ENCODE measurements around the gene ANO1. TPM values are rescaled to one million over a fixed set of nuclear protein-coding genes. Genes with fewer than 3 reads are reported as not detected.

ANO1 gene
- total RNA-seq, 3 donors from 2014 or later, result 0.14 to 0.20 (median 0.16) TPM

DNA sequence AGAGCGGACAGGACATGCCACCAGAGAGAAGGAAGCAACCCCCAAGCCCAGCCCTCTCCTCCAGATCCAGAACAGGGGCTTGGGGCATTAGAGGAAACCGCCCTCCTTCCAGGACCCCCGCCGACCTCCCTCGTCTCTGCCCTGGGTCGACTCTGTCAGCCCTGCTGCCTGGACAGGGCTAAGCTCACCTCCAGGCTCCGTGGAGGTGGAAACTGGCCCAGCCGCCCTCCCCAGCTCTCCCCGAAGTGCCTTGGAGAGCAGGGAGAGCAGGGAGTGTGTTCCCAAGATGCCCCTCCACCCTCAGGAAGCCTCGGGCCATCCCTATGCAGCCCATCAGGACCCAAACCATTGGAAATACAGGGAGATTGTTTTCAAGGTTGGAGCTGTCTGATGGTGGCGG is 26.8 kb downstream of the ANO1 start:
- no peak for ATAC-seq
- Mint-ChIP-seq H3K4me1 (ENCODE audit: low read depth) (no peaks in the 10 kb centered on the region), H3K27me3 (ENCODE audit: low read depth) (peaks cover 6% of the 10 kb centered on the region), H3K9me3 (no peaks in the 10 kb centered on the region), H3K36me3 (ENCODE audit: insufficient read depth) (no peaks in the 10 kb centered on the region), H3K4me3 (no peak overlapping the region)
- no peak for DNase-seq

DNA sequence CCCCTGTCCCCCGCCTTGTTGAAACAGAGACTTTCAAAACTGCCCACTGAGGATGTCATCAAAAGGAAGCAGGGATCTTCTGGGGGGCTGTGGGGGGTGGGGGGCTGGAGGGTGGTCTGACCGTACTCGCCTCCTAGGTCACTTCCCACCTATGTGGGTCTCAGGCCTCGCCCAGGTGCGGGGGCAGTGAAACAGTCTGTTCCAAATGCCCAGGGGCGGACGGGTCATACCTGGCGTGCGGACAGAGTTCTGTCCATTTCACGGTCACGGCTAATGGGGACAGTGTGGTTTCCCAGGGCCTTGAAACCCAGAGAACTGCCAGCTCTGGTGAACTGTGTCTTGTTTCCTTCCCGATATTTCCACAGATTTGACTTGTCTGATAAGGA is 27.2 kb downstream of the ANO1 start:
- no peaks in the 10 kb centered on the region for H3K36me3 Mint-ChIP-seq (ENCODE audit: insufficient read depth)
- H3K4me1 Mint-ChIP-seq (ENCODE audit: low read depth), result no peaks in the 10 kb centered on the region
- H3K9me3 Mint-ChIP-seq, result no peaks in the 10 kb centered on the region
- ATAC-seq (no peak), DNase-seq (no peak)
- peaks cover 6% of the 10 kb centered on the region for H3K27me3 Mint-ChIP-seq (ENCODE audit: low read depth)
- no peak overlapping the region for H3K4me3 Mint-ChIP-seq

GRCh38 chr11:70105755-70106571 is 27.8 kb downstream of the ANO1 start:
- Mint-ChIP-seq H3K4me3 (no peak overlapping the region), H3K9me3 (no peaks in the 10 kb centered on the region), H3K4me1 (ENCODE audit: low read depth) (no peaks in the 10 kb centered on the region), H3K36me3 (ENCODE audit: insufficient read depth) (no peaks in the 10 kb centered on the region), H3K27me3 (ENCODE audit: low read depth) (peaks cover 6% of the 10 kb centered on the region)
- ATAC-seq (no peak), DNase-seq (no peak)

GRCh38 chr11:70106757-70107156 is 28.6 kb downstream of the ANO1 start:
- Mint-ChIP-seq H3K9me3 (no peaks in the 10 kb centered on the region), H3K4me3 (no peak overlapping the region), H3K27me3 (ENCODE audit: low read depth) (peaks cover 6% of the 10 kb centered on the region), H3K4me1 (ENCODE audit: low read depth) (no peaks in the 10 kb centered on the region), H3K36me3 (ENCODE audit: insufficient read depth) (no peaks in the 10 kb centered on the region)
- ATAC-seq (no peak), DNase-seq (no peak)

DNA sequence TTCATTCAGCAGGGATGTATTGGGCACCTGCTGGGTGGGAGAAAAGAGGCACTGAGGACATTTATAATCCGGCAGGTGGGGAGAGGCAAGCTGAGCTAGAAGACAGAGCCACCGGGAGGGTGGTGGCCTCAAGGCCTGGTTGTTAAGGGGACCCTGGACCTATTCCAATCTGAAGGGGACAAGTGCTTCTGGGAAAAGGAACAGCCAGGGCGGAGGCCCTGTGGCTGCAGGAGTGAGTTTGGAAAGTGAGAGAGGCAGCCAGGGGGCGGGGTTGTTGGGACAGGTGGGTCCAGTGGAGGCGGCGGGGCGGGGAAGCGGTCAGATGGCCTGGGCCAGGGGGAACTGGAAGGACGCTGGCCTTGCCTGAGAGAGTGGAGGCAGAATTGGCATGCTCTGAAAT is 29.1 kb downstream of the ANO1 start:
- Mint-ChIP-seq H3K27me3 (ENCODE audit: low read depth) (peaks cover 6% of the 10 kb centered on the region), H3K36me3 (ENCODE audit: insufficient read depth) (no peaks in the 10 kb centered on the region), H3K9me3 (no peaks in the 10 kb centered on the region), H3K4me3 (no peak overlapping the region), H3K4me1 (ENCODE audit: low read depth) (no peaks in the 10 kb centered on the region)
- no peak for DNase-seq
- no peak for ATAC-seq

GRCh38 chr11:70107756-70108155 is 29.6 kb downstream of the ANO1 start:
- Mint-ChIP-seq H3K4me1 (ENCODE audit: low read depth) (no peaks in the 10 kb centered on the region), H3K27me3 (ENCODE audit: low read depth) (peaks cover 6% of the 10 kb centered on the region), H3K36me3 (ENCODE audit: insufficient read depth) (no peaks in the 10 kb centered on the region), H3K4me3 (no peak overlapping the region), H3K9me3 (no peaks in the 10 kb centered on the region)
- ATAC-seq (no peak), DNase-seq (no peak)

DNA sequence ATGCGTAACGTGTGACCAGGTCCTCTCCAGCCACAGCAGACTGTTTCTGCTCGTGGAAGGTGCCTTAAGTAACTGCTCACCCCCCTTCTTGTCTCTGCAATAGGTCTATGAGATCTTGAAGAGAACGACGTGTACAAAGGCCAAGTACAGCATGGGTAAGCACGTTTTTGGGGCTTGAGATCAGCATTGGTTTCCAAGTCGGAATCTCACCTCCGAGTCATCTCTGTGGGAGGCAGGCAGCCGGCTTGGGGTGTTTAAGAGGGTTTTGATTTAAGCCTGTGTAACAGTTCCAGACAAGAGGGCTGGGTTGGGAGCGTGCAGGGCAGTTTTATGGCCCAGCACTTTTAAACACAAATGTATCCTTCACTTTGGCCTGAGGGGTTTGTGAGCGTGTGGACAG is 30.1 kb downstream of the ANO1 start:
- Mint-ChIP-seq H3K9me3 (no peaks in the 10 kb centered on the region), H3K36me3 (ENCODE audit: insufficient read depth) (no peaks in the 10 kb centered on the region)

DNA sequence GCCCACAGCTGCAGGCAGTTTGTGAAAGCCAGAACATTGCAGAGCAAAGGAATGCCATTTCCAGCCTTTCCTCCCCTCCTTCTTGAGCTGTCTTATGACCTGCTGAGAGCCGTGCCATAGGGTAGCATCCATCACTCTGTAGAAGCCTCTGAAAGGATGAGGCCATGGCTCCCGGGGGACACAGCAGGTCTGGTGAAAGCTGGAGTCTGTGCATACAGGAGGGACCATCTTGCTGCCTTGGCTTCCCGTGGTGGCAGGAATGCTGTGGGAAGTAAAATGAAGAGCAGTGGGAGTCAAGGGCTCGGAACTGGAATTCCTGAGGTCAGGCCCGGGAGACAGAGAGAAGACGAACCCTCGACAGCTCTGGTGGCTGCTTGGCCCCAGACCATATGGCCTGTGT is 30.9 kb downstream of the ANO1 start:
- DNase-seq (no peak), ATAC-seq (no peak)
- Mint-ChIP-seq H3K4me3 (no peak overlapping the region), H3K4me1 (ENCODE audit: low read depth) (no peaks in the 10 kb centered on the region), H3K27me3 (ENCODE audit: low read depth) (peaks cover 6% of the 10 kb centered on the region), H3K9me3 (no peaks in the 10 kb centered on the region), H3K36me3 (ENCODE audit: insufficient read depth) (no peaks in the 10 kb centered on the region)

More for the DNA sequence above, 30.1 kb downstream of the ANO1 start:
- Mint-ChIP-seq H3K4me1 (ENCODE audit: low read depth) (no peaks in the 10 kb centered on the region), H3K4me3 (no peak overlapping the region), H3K27me3 (ENCODE audit: low read depth) (peaks cover 6% of the 10 kb centered on the region)
- no peak for DNase-seq
- ATAC-seq, result no peak

DNA sequence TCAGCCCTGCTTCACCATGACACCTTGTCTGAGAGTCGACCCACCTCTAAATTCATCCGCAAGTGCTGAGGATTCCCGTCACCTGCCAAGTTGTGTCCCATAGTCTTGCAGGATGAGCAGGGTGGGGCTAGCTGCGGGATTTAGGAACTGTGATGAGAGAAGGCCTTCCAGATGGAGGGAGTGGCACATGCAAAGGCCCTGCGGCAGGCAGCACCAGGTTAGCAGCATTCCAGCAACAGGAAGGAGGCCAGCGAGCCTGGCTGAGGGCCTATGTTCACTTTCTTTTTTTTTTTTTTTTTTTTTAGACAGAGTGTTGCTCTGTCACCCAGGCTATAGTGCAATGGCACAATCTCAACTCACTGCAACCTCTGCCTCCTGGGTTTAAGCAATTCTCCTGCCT is 31.8 kb downstream of the ANO1 start:
- Mint-ChIP-seq H3K27me3 (ENCODE audit: low read depth) (peaks cover 3% of the 10 kb centered on the region), H3K4me1 (ENCODE audit: low read depth) (no peaks in the 10 kb centered on the region), H3K9me3 (no peaks in the 10 kb centered on the region), H3K4me3 (no peak overlapping the region), H3K36me3 (ENCODE audit: insufficient read depth) (no peaks in the 10 kb centered on the region)
- DNase-seq (no peak), ATAC-seq (no peak)

- Mint-ChIP-seq H3K9me3 (no peaks in the 10 kb centered on the region), H3K4me1 (ENCODE audit: low read depth) (no peaks in the 10 kb centered on the region), H3K27me3 (ENCODE audit: low read depth) (no peaks in the 10 kb centered on the region), H3K36me3 (ENCODE audit: insufficient read depth) (no peaks in the 10 kb centered on the region), H3K4me3 (no peak overlapping the region)
- ATAC-seq (no peak), DNase-seq (no peak)
Observed at GRCh38 chr11:70110538-70111055, 32.5 kb downstream of the ANO1 start.

GRCh38 chr11:70111269-70112016 is 33.3 kb downstream of the ANO1 start:
- ATAC-seq (no peak), DNase-seq (no peak)
- Mint-ChIP-seq H3K27me3 (ENCODE audit: low read depth) (peaks cover 3% of the 10 kb centered on the region), H3K4me1 (ENCODE audit: low read depth) (no peaks in the 10 kb centered on the region), H3K36me3 (ENCODE audit: insufficient read depth) (no peaks in the 10 kb centered on the region), H3K9me3 (no peaks in the 10 kb centered on the region), H3K4me3 (no peak overlapping the region)

GRCh38 chr11:70112017-70112434 is 33.9 kb downstream of the ANO1 start:
- no peak overlapping the region for H3K4me3 Mint-ChIP-seq
- ATAC-seq (no peak), DNase-seq (no peak)
- H3K9me3 Mint-ChIP-seq, result no peaks in the 10 kb centered on the region
- peaks cover 5% of the 10 kb centered on the region for H3K27me3 Mint-ChIP-seq (ENCODE audit: low read depth)
- no peaks in the 10 kb centered on the region for H3K4me1 Mint-ChIP-seq (ENCODE audit: low read depth)
- H3K36me3 Mint-ChIP-seq (ENCODE audit: insufficient read depth), result no peaks in the 10 kb centered on the region

- ATAC-seq (no peak), DNase-seq (no peak)
- H3K9me3 Mint-ChIP-seq, result no peaks in the 10 kb centered on the region
- H3K4me3 Mint-ChIP-seq, result no peak overlapping the region
- peaks cover 12% of the 10 kb centered on the region for H3K27me3 Mint-ChIP-seq (ENCODE audit: low read depth)
- no peaks in the 10 kb centered on the region for H3K36me3 Mint-ChIP-seq (ENCODE audit: insufficient read depth)
- H3K4me1 Mint-ChIP-seq (ENCODE audit: low read depth), result no peaks in the 10 kb centered on the region
Observed at GRCh38 chr11:70113801-70114200, 35.7 kb downstream of the ANO1 start.

GRCh38 chr11:70115778-70116177 is 37.7 kb downstream of the ANO1 start:
- no peak overlapping the region for H3K4me3 Mint-ChIP-seq
- no peaks in the 10 kb centered on the region for H3K36me3 Mint-ChIP-seq (ENCODE audit: insufficient read depth)
- H3K4me1 Mint-ChIP-seq (ENCODE audit: low read depth), result no peaks in the 10 kb centered on the region
- H3K27me3 Mint-ChIP-seq (ENCODE audit: low read depth), result peaks cover 12% of the 10 kb centered on the region
- DNase-seq (no peak), ATAC-seq (no peak)
- no peaks in the 10 kb centered on the region for H3K9me3 Mint-ChIP-seq
